DND-41 (cell line): ENCODE measurements around the gene EFNA3.

Experiments
- CTCF ChIP-seq: IDR thresholded peaks from 2 replicates; pipeline ENCODE4 v1.5.1; 2012; ENCODE audit warnings: borderline replicate concordance, low read length, moderate library complexity, mild to moderate bottlenecking; ENCODE audit not compliant: poor library complexity, severe bottlenecking; ENCODE audit errors: extremely low read depth
- EZH2 ChIP-seq: IDR thresholded peaks from 3 replicates; pipeline ENCODE4 v1.6.1; 2012; ENCODE audit warnings: borderline replicate concordance, low read depth, mild to moderate bottlenecking, moderate library complexity, low read length, inconsistent platforms; ENCODE audit not compliant: severe bottlenecking

- peak; percentile 97 for TF ChIP-seq CTCF
- no peak for TF ChIP-seq EZH2
These were observed 6.3 kb downstream of the EFNA3 start for GRCh38 chr1:155084722-155085503.
